HG02763 (cell line): ENCODE data around the gene BMPR1B.

Source experiments
- ATAC-seq: cut with Tn5 transposase; IDR thresholded peaks from one replicate; pipeline ENCODE4 v1.9.1; 2021; ENCODE audit warnings: mild to moderate bottlenecking, moderate library complexity; ENCODE audit not compliant: unreplicated experiment

Gene BMPR1B

GRCh38 chr4:95180531-95181242 is 422.9 kb downstream of the BMPR1B start:
- ATAC-seq = no peak

GRCh38 chr4:95181243-95181995 is 423.7 kb downstream of the BMPR1B start:
- no peak for ATAC-seq

GRCh38 chr4:95181996-95182306 is 424.2 kb downstream of the BMPR1B start:
- no peak for ATAC-seq

- no peak for ATAC-seq
These were observed 426.1 kb downstream of the BMPR1B start for GRCh38 chr4:95183656-95184408.

GRCh38 chr4:95186666-95187065 is 428.9 kb downstream of the BMPR1B start:
- ATAC-seq = no peak

- no peak for ATAC-seq
These were observed 431.1 kb downstream of the BMPR1B start for GRCh38 chr4:95188701-95189370.

- ATAC-seq = no peak
These were observed 433.1 kb downstream of the BMPR1B start for GRCh38 chr4:95190751-95191436.

- no peak for ATAC-seq
These were observed 433.8 kb downstream of the BMPR1B start for GRCh38 chr4:95191537-95191936.

GRCh38 chr4:95193391-95194224 is 435.9 kb downstream of the BMPR1B start:
- no peak for ATAC-seq

- no peak for ATAC-seq
These were observed 439.6 kb downstream of the BMPR1B start for GRCh38 chr4:95197353-95197752.

GRCh38 chr4:95198961-95199360 is 441.2 kb downstream of the BMPR1B start:
- no peak for ATAC-seq

- no peak for ATAC-seq
These were observed 446.6 kb downstream of the BMPR1B start for GRCh38 chr4:95204267-95204844.

GRCh38 chr4:95204873-95205272 is 447.1 kb downstream of the BMPR1B start:
- ATAC-seq = no peak
